ENCODE measurements around the gene NEURL4.

The NEURL4 gene

DNA sequence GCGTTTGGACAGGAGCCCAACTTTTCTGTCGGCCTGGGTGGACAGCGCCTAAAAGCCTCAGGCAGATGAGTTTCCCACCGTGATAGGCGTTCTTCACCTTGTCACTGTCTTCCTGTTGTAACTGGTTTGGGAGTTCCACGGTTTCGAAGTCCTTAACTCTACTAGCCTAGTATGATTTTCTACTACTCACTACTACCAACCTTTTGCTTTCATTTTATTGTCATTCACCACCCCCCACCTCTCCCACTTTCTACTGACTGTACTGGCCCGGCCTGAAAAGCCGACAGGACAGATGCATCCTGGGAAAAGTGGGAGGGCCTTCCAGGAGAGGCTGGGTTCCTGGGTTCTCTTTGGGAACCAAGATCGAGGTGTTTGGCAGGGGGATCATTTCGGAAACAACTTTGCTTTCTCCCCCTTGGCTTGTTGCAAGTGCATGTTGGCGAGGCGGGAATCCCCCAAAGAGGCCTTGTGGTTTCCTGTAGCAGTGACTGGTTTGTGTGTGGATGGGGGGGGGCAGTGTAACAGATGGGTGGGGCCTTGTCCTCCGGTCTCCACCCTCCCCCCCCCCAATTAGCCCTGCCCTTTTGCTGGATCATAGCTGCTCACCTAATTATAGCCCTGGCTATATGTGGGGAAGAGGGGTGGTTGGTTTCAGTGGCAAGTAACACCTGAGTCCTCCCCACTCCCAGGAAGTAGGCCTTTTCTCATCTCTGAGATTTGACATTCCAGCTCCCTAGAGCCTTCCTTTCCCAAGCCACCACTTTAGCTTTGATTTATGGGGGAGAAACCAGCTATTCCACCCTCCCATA, 20.3 kb downstream of the NEURL4 start:
- peaks cover 49% of the 10 kb centered on the region for H3K36me3 Mint-ChIP-seq (ENCODE audit: low read depth)
- peaks cover 52% of the 10 kb centered on the region for H3K4me1 Mint-ChIP-seq (ENCODE audit: low read depth)
- H3K9me3 Mint-ChIP-seq, result no peaks in the 10 kb centered on the region
- H3K27ac Mint-ChIP-seq, result peak overlapping the region; percentile 99
- H3K27me3 Mint-ChIP-seq (ENCODE audit: low read depth), result peaks cover 4% of the 10 kb centered on the region
- H3K4me3 Mint-ChIP-seq, result peak overlapping the region; percentile 96

DNA sequence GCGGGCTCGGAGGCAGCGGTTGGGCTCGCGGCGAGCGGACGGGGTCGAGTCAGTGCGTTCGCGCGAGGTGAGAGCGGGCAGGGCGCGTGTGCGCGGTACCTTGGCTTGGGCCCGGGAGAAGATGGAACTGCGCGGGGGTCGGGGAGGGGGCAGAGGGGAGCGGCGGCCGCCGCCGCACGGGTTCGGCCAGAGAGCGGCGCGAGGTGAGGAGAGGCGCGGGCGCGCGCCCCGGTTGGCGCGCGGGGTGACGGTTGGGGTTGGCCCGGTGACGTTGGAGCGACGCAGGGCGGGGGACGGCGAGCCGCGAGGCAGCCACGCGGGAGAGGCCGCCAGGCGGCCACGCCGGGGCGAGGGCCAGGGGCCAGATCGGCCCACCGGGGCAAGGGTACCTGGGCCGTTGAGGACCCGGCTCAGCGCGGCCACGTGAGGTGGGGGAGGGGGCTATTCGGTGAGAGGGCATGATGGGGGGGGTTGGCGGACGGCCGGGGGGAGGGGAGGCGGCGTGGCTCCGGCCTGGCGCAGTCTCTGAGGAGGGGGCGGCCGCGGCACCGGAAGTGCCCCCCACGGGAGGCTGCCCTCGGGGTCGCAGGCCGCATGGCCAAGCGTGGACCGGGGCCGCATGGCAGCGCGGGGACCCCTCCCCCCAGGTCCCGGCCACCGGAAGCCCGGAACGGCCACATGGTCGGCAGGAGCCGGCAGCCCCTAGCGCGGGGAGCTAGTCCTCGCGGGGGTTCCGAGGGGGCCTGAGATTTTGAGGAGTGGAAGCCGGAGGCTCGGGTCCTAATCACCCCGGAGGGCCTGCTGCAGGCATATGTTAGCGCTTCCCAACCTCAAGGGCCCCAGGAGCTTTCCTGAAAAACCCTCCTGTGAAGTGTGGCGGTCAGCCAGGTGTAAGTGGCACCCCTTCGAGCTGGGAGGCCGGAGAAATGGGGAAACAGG, 21.2 kb downstream of the NEURL4 start:
- Mint-ChIP-seq H3K4me1 (ENCODE audit: low read depth) (peaks cover 45% of the 10 kb centered on the region), H3K27me3 (ENCODE audit: low read depth) (peaks cover 4% of the 10 kb centered on the region), H3K36me3 (ENCODE audit: low read depth) (peaks cover 40% of the 10 kb centered on the region)

DNA sequence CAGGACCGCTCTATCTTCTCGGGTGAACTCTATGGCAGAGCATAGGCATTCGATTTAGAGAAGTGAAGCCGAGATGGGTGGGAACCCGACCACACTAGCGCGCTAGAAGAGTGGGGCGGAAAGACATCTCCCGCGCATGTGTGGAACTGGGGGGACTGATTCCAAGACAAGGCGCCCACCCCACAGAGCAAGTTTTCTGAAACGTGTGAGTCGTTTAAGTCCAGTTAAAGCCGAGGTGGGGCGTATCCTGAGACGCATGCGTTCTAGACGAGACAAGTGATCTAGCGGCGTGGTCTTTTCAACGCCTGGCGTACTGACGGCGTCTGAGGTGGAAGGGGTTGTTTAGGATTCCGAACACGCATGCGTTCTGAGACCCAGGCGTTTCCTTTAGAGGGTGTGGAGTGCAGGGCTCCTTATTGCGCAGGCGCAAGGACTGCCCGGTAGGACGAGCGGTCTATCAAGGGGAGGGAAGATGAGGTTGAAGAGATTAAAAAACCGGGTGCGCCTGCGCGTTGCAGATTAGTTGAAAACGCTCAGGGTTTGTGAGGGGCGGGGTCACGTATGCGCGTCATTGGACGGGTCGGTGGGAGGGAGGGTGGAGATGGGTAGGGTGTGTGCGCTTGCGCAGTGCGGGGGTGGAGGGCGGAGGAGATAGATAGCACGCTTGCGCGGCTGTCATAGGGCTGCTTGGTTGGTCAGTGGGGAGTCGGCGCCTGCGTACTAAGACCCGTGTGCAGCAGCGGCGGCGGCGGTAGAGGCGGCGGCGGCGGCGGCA, 22.0 kb downstream of the NEURL4 start, which contains the start of gene EIF5A:
Gene EIF5A (plus strand): TSS at position 718 of the 775 bp plus-strand sequence. CDS start 2,008 bp downstream, outside the sequence.
- H3K4me3 Mint-ChIP-seq, result peak within 1 kb of the TSS; percentile 96
- H3K27ac Mint-ChIP-seq, result peak within 1 kb of the TSS; percentile 100
- H3K27me3 Mint-ChIP-seq (ENCODE audit: low read depth), result peaks cover 4% of the 10 kb centered on the region
- H3K9me3 Mint-ChIP-seq, result no peaks in the 10 kb centered on the region
- peaks cover 38% of the 10 kb centered on the region for H3K4me1 Mint-ChIP-seq (ENCODE audit: low read depth)
- peaks cover 34% of the 10 kb centered on the region for H3K36me3 Mint-ChIP-seq (ENCODE audit: low read depth)

More for the DNA sequence above, 21.2 kb downstream of the NEURL4 start:
- Mint-ChIP-seq H3K27ac (peak overlapping the region; percentile 100), H3K9me3 (no peaks in the 10 kb centered on the region), H3K4me3 (peak overlapping the region; percentile 96)

DNA sequence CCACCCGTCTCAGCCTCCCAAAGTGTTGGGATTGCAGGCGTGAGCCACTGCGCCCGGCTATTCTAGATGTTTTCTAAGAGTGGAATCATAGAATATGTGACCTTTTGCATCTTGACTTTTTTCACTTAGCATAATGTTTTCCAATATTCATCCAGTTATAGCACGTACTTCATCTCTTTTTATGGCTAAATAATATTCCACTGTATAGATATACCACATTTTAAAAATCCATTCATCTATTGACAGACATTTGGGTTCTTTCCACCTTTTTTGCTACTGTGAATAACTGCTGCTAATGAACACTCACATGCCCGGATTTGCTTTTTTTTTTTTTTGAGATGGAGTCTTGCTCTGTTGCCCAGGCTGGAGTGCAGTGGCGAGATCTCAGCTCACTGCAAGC, 25.0 kb downstream of the NEURL4 start:
- Mint-ChIP-seq H3K27ac (no peak overlapping the region), H3K9me3 (no peaks in the 10 kb centered on the region), H3K4me3 (peak overlapping the region; percentile 17), H3K4me1 (ENCODE audit: low read depth) (peaks cover 15% of the 10 kb centered on the region), H3K27me3 (ENCODE audit: low read depth) (peaks cover 8% of the 10 kb centered on the region), H3K36me3 (ENCODE audit: low read depth) (peaks cover 10% of the 10 kb centered on the region)

DNA sequence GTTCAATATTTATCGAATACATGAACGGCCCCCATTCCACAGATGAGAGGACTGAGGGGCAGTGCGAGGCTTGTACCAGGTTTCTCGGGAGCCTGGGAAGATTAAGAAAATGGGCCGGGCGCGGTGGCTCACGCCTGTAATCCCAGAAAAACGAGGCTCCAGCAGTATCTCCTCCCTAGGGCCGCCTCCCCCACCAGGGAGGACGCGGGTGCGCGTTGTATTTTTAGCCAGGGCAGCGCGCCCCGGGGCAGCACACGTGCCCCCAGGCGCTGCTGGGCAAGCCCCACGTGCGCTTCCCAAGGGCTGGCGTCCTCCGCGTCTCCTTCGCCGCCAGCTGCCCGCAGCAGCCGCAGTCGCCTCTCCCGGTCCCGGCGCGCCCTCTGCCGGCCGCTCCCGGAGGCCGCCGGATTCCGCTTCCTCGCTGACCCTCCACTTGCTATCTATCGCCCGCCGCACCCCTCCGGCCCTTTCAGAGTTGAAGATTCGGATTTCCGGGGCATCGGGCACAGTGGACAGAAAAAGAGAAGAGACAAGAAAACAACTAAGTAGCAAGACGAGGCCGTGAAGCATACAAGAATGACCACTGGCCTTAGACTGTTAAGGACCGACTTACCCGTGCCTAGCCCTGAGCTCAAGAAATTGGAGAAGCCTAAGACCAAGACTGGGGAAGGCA, 32.8 kb downstream of the NEURL4 start:
- peaks cover 12% of the 10 kb centered on the region for H3K4me1 Mint-ChIP-seq (ENCODE audit: low read depth)
- no peaks in the 10 kb centered on the region for H3K9me3 Mint-ChIP-seq
- no peak overlapping the region for H3K27ac Mint-ChIP-seq
- peak overlapping the region; percentile 34 for H3K4me3 Mint-ChIP-seq
- H3K36me3 Mint-ChIP-seq (ENCODE audit: low read depth), result no peaks in the 10 kb centered on the region
- H3K27me3 Mint-ChIP-seq (ENCODE audit: low read depth), result peaks cover 38% of the 10 kb centered on the region

DNA sequence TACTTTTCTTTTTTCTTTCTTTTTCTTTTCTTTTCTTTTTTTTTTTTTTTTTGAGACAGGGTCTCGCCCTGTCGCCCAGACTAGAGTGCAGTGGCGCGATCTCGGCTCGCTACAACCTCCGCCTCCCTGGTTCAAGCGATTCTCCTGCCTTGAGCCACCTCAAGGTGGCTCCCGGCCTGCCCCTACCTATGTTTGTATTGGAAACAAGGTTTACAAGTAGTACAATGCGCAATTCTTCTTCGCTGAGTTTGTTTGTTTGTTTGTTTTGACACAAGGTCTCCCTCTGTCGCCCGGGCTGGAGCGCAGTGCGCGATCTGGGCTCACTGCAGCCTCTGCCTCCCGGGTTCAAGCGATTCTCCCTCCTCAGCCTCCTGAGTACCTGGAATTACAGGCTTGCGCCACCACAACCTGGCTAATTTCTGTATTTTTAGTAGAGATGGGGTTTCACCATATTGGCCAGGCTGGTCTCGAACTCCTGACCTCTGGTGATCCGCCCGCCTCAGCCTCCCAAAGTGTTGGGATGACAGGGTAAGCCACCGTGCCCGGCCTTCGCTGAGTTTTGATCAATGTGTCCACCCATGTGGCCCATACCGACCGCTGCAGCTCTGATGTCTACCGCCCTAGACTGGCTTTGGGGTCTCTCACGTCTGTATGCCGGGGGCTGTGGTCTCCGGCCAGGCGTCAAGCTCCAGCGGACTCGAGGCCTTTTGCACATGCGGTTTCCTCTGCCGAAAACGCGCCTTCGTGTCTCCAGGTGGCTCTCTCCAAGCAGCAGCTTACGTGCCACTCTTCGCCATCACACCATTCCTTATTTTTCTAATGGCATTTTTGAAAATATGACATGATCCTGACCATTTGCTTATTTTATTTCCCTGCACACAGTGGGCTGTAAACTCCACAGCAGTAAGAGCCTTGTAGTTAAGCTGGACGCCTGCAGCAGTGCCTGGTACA, 33.6 kb downstream of the NEURL4 start:
- H3K4me1 Mint-ChIP-seq (ENCODE audit: low read depth), result peaks cover 12% of the 10 kb centered on the region
- no peaks in the 10 kb centered on the region for H3K36me3 Mint-ChIP-seq (ENCODE audit: low read depth)
- peak overlapping the region; percentile 80 for H3K4me3 Mint-ChIP-seq
- H3K27me3 Mint-ChIP-seq (ENCODE audit: low read depth), result peaks cover 38% of the 10 kb centered on the region
- peak overlapping the region; percentile 60 for H3K27ac Mint-ChIP-seq
- H3K9me3 Mint-ChIP-seq, result no peaks in the 10 kb centered on the region

DNA sequence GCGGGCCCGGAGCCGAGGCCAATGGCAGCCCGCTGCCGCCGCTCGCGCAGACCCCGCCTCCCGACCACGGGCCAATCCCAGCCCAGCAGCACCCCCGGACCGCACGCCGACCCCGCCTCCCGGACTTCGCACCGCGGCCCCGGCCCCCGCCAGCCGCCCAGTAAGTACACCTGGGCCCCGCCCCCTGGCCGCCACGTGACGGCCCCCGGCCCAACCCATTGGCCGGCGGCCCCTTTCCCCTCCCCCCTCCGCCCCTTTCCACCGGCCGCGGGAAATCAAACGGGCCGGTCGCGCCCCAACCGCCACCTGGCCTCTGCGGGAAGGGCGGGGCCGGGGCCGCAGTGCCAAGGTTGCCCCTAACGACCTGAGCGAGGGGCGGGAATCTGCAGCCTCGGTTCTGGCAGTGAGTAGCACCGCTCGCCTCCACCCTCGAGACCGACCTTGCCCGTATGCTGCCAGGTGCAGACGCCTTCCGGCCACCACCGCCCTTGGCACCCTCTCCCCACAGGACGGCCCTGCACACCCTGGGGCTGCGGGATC, 34.5 kb downstream of the NEURL4 start, which contains the start of gene YBX2:
Gene YBX2 (minus strand): TSS at position 26 of the 540 bp plus-strand sequence. CDS start 139 bp downstream, outside the sequence.
- peak within 1 kb of the TSS; percentile 80 for H3K4me3 Mint-ChIP-seq
- peaks cover 41% of the 10 kb centered on the region for H3K27me3 Mint-ChIP-seq (ENCODE audit: low read depth)
- H3K27ac Mint-ChIP-seq, result peak within 1 kb of the TSS; percentile 60
- H3K36me3 Mint-ChIP-seq (ENCODE audit: low read depth), result no peaks in the 10 kb centered on the region
- no peaks in the 10 kb centered on the region for H3K9me3 Mint-ChIP-seq
- peaks cover 12% of the 10 kb centered on the region for H3K4me1 Mint-ChIP-seq (ENCODE audit: low read depth)

DNA sequence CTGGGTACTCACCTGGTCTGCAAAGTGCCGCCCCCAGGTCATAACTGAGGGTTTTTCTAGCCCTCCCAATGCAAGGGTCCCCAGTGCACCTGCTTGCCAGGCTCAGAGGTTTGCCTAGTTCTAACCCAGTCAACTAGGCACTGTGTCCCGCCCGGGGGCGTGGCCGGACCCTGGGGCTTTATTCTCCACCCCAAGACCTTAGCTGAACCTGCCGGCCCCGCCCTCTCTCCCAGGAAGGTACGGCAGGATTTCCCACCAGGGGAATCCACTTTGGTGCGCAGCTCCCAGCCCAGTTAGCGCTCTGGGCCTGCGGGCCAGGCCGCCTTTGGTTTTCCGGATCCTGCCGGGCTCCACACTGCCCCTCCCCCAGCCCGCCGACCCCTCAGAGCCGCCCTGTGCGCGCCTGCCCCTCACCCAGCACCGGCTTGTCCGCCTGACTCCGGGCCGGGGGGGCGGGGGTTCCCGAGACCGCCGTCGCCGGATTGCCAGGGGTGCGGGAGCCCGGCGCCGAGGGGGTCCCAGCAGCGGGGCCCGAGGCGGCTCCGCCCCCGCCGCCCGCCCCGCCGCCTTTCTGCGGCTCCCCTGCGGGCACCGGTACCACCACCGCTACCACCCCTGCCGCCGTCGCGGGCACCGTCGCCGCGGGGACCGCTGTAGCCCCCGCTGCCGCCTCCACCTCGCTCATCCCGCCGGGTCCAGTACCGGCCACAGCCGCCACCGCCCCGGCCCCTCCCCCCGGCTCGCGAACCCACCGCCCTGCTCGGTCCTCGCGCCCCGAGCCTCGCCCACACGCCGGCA, 35.1 kb downstream of the NEURL4 start:
- peak overlapping the region; percentile 35 for H3K4me3 Mint-ChIP-seq
- H3K9me3 Mint-ChIP-seq, result no peaks in the 10 kb centered on the region
- peaks cover 41% of the 10 kb centered on the region for H3K27me3 Mint-ChIP-seq (ENCODE audit: low read depth)
- H3K36me3 Mint-ChIP-seq (ENCODE audit: low read depth), result no peaks in the 10 kb centered on the region
- H3K4me1 Mint-ChIP-seq (ENCODE audit: low read depth), result peaks cover 12% of the 10 kb centered on the region
- H3K27ac Mint-ChIP-seq, result no peak overlapping the region

DNA sequence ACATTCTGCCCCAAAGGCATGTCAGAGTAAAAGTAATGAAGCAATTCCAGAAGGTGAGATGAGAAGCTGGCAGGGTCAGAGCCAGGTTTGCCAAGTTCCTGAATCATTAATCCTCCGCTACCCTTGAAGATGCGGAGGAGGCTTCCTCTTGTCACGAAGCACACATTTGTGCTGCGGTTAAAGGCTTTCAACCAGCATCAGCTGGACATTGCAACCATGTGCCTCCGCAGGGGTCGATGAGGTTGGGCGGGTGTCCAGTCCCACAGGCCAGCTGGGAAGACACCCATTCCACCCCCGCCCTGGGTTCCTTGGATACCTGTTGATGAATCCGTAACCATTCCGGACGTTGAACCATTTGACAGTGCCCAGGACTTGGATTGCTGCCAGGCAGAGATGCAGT, 36.0 kb downstream of the NEURL4 start:
- Mint-ChIP-seq H3K27ac (no peak overlapping the region), H3K4me1 (ENCODE audit: low read depth) (peaks cover 12% of the 10 kb centered on the region), H3K36me3 (ENCODE audit: low read depth) (no peaks in the 10 kb centered on the region), H3K27me3 (ENCODE audit: low read depth) (peaks cover 45% of the 10 kb centered on the region), H3K4me3 (no peak overlapping the region), H3K9me3 (no peaks in the 10 kb centered on the region)

DNA sequence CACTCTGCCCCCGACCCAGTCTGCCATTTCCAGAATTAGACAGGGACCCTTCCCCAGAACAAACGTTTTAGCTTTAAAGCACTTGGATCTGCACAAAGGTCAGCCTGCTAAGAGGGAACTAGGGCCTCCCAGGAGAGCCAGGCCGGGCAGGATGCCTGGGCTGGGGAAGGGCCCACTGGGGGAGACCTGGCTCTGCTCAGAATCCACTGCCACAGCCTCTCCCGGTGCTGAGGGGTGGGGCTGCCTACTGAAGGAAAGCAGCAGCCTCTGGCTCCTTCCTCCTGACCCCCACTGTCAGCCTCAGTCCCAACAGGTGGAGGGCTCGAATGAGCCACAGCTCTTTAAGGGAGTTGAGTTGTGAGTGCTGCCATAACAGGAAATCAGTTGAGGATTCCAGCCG, 36.4 kb downstream of the NEURL4 start:
- Mint-ChIP-seq H3K36me3 (ENCODE audit: low read depth) (no peaks in the 10 kb centered on the region), H3K4me1 (ENCODE audit: low read depth) (peaks cover 12% of the 10 kb centered on the region), H3K4me3 (no peak overlapping the region), H3K27me3 (ENCODE audit: low read depth) (peaks cover 49% of the 10 kb centered on the region), H3K27ac (no peak overlapping the region), H3K9me3 (no peaks in the 10 kb centered on the region)

DNA sequence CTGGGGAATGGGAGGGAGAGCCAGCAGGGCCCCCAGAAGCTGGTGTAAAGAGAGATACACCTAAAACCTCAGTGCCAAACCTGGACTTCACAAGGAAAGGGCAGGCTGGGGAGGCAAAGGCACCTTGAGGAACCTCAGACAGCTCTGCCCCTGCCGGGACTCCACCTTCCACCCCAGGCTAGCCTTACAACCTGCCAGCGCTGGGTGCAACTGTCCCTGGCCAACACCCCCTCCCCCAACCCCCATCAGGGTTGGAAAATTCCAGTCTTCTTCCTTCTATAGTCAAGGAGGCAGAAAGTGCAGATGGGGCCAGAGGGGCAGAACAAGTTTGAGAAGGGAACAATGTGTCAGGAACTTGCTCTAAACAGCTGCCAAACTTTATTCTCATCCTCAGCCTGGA, 36.9 kb downstream of the NEURL4 start:
- Mint-ChIP-seq H3K4me1 (ENCODE audit: low read depth) (peaks cover 12% of the 10 kb centered on the region), H3K27me3 (ENCODE audit: low read depth) (peaks cover 55% of the 10 kb centered on the region), H3K4me3 (no peak overlapping the region), H3K9me3 (no peaks in the 10 kb centered on the region), H3K27ac (no peak overlapping the region), H3K36me3 (ENCODE audit: low read depth) (no peaks in the 10 kb centered on the region)

DNA sequence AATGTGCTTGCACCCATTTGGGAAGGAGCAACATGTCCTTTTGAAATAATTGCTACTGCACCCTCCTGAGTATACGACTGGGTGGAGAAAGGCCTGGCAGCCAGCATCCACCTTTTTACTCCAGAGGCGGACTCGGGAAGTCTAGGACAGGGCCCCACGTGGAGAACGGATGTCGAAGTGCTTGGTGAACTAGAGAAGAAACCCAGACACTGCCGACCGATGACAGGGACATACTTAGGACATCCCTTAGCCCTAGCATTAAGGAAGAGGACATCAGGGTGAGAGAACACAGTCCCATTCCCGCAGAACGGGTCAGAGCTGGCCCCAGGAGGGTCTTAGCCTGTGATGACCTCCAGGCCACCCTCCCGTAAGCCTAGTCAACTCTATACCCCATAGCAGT, 38.5 kb downstream of the NEURL4 start:
- peaks cover 55% of the 10 kb centered on the region for H3K27me3 Mint-ChIP-seq (ENCODE audit: low read depth)
- no peaks in the 10 kb centered on the region for H3K9me3 Mint-ChIP-seq
- no peaks in the 10 kb centered on the region for H3K36me3 Mint-ChIP-seq (ENCODE audit: low read depth)
- H3K27ac Mint-ChIP-seq, result no peak overlapping the region
- peaks cover 6% of the 10 kb centered on the region for H3K4me1 Mint-ChIP-seq (ENCODE audit: low read depth)
- no peak overlapping the region for H3K4me3 Mint-ChIP-seq
